Measurements from ENCODE around the gene MYO6. TPM values are rescaled to one million over a fixed set of nuclear protein-coding genes. Genes with fewer than 3 reads are reported as not detected.

The MYO6 gene
- total and polyA plus RNA-seq, 2 of the 8 experiments (the other 6 are each of a cell fraction or from before 2014, with no cell fraction given), result 8.3 to 21.9 TPM

DNA sequence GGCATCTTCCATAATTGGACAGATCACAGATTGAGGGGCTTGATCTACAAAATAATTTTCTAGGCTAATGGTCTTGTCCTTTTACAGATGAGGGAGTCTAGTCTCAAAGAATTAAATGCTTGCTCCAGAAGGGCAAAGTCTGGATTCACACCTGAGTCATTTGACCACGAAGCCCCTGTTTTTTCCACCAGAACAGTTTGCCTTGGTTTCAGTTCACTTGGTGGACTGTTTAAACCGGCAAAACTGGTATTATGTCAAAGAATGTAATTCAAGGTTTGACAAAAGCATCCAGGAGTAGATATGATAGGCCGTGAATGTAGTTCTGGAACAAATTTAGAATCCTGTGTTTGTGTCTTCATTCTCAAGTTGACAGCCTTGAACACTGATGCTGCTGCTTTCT lies 3.3 kb downstream of the MYO6 start:
- peaks cover 0 to 3% (median 0%) of the 10 kb centered on the region in 4 experiments; a peak in 2 of 7 replicates for H3K27me3 ChIP-seq (replicated peaks in 1 of 4; ENCODE audit: control insufficient read depth in 3 of 4, extremely low read depth in 1 of 4, insufficient read depth in 3 of 4, low read length in 3 of 4)
- no peaks in the 10 kb centered on the region for H3K79me2 ChIP-seq (ENCODE audit: control insufficient read depth in 1 of 2, insufficient read depth in 2 of 2, low read length in 2 of 2)
- no peaks in the 10 kb centered on the region; the same call in 1 of the 2 replicates for H3K79me1 ChIP-seq (ENCODE audit: low read depth, low read length)
- H2BK5ac ChIP-seq (ENCODE audit: low read depth, low read length), result no peak overlapping the region
- H3K4me2 ChIP-seq (ENCODE audit: insufficient read depth in 1 of 2, low read depth in 2 of 2, low read length in 2 of 2), result no peak overlapping the region
- no peak overlapping the region for H3K4ac ChIP-seq (replicated peaks; ENCODE audit: insufficient read length, low read depth, low read length)
- H2BK120ac ChIP-seq (replicated peaks; ENCODE audit: low read depth, low read length), result no peak overlapping the region
- no peaks in the 10 kb centered on the region for H3K9me3 ChIP-seq (ENCODE audit: insufficient read depth in 2 of 2, low read depth in 1 of 2, low read length in 1 of 2)
- FAIRE-seq (no peak), DNase-seq (ENCODE audit: low read depth in 1 of 2, low spot score in 2 of 2) (no peak)
- 93% methylated on average over 3 of the region's 3 CpGs; no CpG with 5 or more reads in 1 of the 2 experiments for WGBS, 2 experiments (ENCODE audit: extremely low coverage in 1 of 2, insufficient coverage in 1 of 2, insufficient read length in 1 of 2, insufficient replicate concordance in 2 of 2, low coverage in 1 of 2, low lambda C conversion rate in 2 of 2, missing lambda C conversion rate in 1 of 2)
- no peak overlapping the region for H3K56ac ChIP-seq (replicated peaks; ENCODE audit: insufficient read length, low read depth, low read length)
- no peak overlapping the region for H2AK5ac ChIP-seq (ENCODE audit: low read depth, low read length)
- CTCF ChIA-PET (ENCODE audit: partially characterized antibody), result interaction anchor here (1.7 kb wide), 1 partner anchor 101 kb away, joined by 3 read pairs; no protein-coding TSS in a partner anchor
- H3K9ac ChIP-seq (replicated peaks in 1 of 4; ENCODE audit: extremely low read depth in 1 of 4, low read depth in 3 of 4, low read length in 3 of 4), result no peak overlapping the region
- H3K4me1 ChIP-seq (replicated peaks in 1 of 4; ENCODE audit: control insufficient read depth in 3 of 4, insufficient read depth in 4 of 4, low read length in 3 of 4), result no peaks in the 10 kb centered on the region; a peak in 2 of 7 replicates
- no peak overlapping the region for H3K18ac ChIP-seq (ENCODE audit: extremely low read depth, low read length)
- H2AFZ ChIP-seq (ENCODE audit: low read length), result no peak overlapping the region
- TF ChIP-seq CREB1 (IDR thresholded peaks at IDR 0.05) (no peak), ZNF274 (IDR thresholded peaks at IDR 0.05; ENCODE audit: borderline replicate concordance, extremely low read depth, low read length) (no peak), ASH2L (IDR thresholded peaks at IDR 0.05; ENCODE audit: low read length) (no peak), FOSL1 (IDR thresholded peaks at IDR 0.05; ENCODE audit: insufficient read depth, low read depth, low read length) (no peak)
- TF ChIP-seq, protein P1, sequence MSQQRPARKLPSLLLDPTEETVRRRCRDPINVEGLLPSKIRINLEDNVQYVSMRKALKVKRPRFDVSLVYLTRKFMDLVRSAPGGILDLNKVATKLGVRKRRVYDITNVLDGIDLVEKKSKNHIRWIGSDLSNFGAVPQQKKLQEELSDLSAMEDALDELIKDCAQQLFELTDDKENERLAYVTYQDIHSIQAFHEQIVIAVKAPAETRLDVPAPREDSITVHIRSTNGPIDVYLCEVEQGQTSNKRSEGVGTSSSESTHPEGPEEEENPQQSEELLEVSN (IDR thresholded peaks at IDR 0.05), result no peak
- H4K91ac ChIP-seq (replicated peaks; ENCODE audit: insufficient read length, low read length), result no peak overlapping the region
- H3K14ac ChIP-seq (ENCODE audit: insufficient read length), result no peak overlapping the region
- no peak overlapping the region for H3K4me3 ChIP-seq (ENCODE audit: extremely low read depth in 1 of 4, insufficient read depth in 2 of 4, low read depth in 3 of 4, low read length in 4 of 4)
- no peak overlapping the region for H3K27ac ChIP-seq (ENCODE audit: low read depth, low read length)
- no peaks in the 10 kb centered on the region; the same call in 1 of the 2 replicates for H3K23me2 ChIP-seq (ENCODE audit: low read depth, low read length)
- POLR2A ChIA-PET (ENCODE audit: partially characterized antibody), result no interaction called here
- no peaks in the 10 kb centered on the region; a peak in 1 of 8 replicates for H3K36me3 ChIP-seq (ENCODE audit: control insufficient read depth in 2 of 4, insufficient read depth in 4 of 4, low read length in 3 of 4)
- no peak overlapping the region for H2BK15ac ChIP-seq (ENCODE audit: low read length)
- peaks cover 0 to 1% of the 10 kb centered on the region in 2 experiments for H4K20me1 ChIP-seq (replicated peaks in 1 of 2; ENCODE audit: control insufficient read depth in 1 of 2, insufficient read depth in 2 of 2, low read length in 2 of 2)
- no peak overlapping the region for H2BK12ac ChIP-seq (ENCODE audit: low read depth, low read length)
- no peak overlapping the region for H2BK20ac ChIP-seq (ENCODE audit: low read length)
- H3K23ac ChIP-seq (ENCODE audit: insufficient read length), result no peak overlapping the region
- H4K5ac ChIP-seq (ENCODE audit: insufficient read length, low read depth, low read length), result no peak overlapping the region
- no peak overlapping the region for H4K8ac ChIP-seq (ENCODE audit: extremely low read depth, insufficient read depth, low read length)

Data from H1 (cell line).